GM06990 (cell line): ENCODE results near the gene RPS27L.

Experiments
- DNase-seq: peaks from one replicate; pipeline ENCODE4 v3.0.0-alpha.2; 2011; ENCODE audit not compliant: insufficient read length; ENCODE audit errors: extremely low read depth
- H3K27me3 ChIP-seq: replicated peaks from 2 replicates; pipeline ENCODE4 v1.6.0; 2011; ENCODE audit warnings: low read length; ENCODE audit not compliant: control insufficient read depth, insufficient read depth
- H3K36me3 ChIP-seq: 2 replicates; pipeline ENCODE4 v1.5.1; 2011; ENCODE audit warnings: low read length; ENCODE audit not compliant: control insufficient read depth, insufficient read depth
- H3K4me3 ChIP-seq: replicated peaks from 2 replicates; pipeline ENCODE4 v1.5.1; 2011; ENCODE audit warnings: low read depth, mild to moderate bottlenecking, control low read depth, low read length
- CTCF ChIP-seq: IDR thresholded peaks from 2 replicates; pipeline ENCODE4 v1.5.1; 2011; ENCODE audit warnings: low read length, control low read depth, mild to moderate bottlenecking, inconsistent platforms; ENCODE audit not compliant: insufficient read depth, poor library complexity, severe bottlenecking

The RPS27L gene

GRCh38 chr15:63198371-63199250 is 41.3 kb upstream of the RPS27L start:
- DNase-seq: no peak
- no peaks in the 10 kb centered on the region for H3K27me3 ChIP-seq
- H3K36me3 ChIP-seq: peaks cover 3% of the 10 kb centered on the region
- H3K4me3 ChIP-seq: no peak overlapping the region
- TF ChIP-seq CTCF: no peak

GRCh38 chr15:63197626-63198025 is 40.3 kb upstream of the RPS27L start:
- no peaks in the 10 kb centered on the region for H3K27me3 ChIP-seq
- H3K4me3 ChIP-seq: no peak overlapping the region
- TF ChIP-seq CTCF: no peak
- H3K36me3 ChIP-seq: peaks cover 3% of the 10 kb centered on the region
- DNase-seq: no peak

GRCh38 chr15:63196842-63197241 is 39.6 kb upstream of the RPS27L start:
- no peak for TF ChIP-seq CTCF
- Histone ChIP-seq H3K4me3 (no peak overlapping the region), H3K36me3 (peaks cover 3% of the 10 kb centered on the region), H3K27me3 (no peaks in the 10 kb centered on the region)
- DNase-seq: no peak

GRCh38 chr15:63195569-63196015 is 38.3 kb upstream of the RPS27L start:
- no peaks in the 10 kb centered on the region for H3K27me3 ChIP-seq
- no peak for TF ChIP-seq CTCF
- no peak for DNase-seq
- H3K36me3 ChIP-seq: peaks cover 1% of the 10 kb centered on the region
- no peak overlapping the region for H3K4me3 ChIP-seq

GRCh38 chr15:63194880-63195568 is 37.7 kb upstream of the RPS27L start:
- no peak for TF ChIP-seq CTCF
- no peak overlapping the region for H3K4me3 ChIP-seq
- DNase-seq: no peak
- H3K36me3 ChIP-seq: peaks cover 1% of the 10 kb centered on the region
- H3K27me3 ChIP-seq: no peaks in the 10 kb centered on the region
